GM12878 (cell line): ENCODE measurements around the gene CLSTN2. TPM values are rescaled to one million over a fixed set of nuclear protein-coding genes. Genes with fewer than 3 reads are reported as not detected.

Source experiments
- ATAC-seq: fragments of 200-7000 bp; cut with Tn5 transposase; 3 replicates; pipeline ENCODE4 v1.9.1; 2020; ENCODE audit warnings: mild to moderate bottlenecking, moderate library complexity
- BruUV-seq: library from RNA; stranded (reverse); fragments of 400-500 nt; replicated peaks from 2 replicates; lab custom pipeline; 2021; lab: Mats Ljungman, UMichigan
- CTCF ChIA-PET: fragments of 300-600 bp; sonication (Branson Sonifier 250); formaldehyde crosslinking; extraction: SDS; loops from one replicate; lab custom pipeline; 2021; ENCODE audit warnings: inconsistent platforms; lab: Yijun Ruan, JAX
- POLR2A ChIA-PET: fragments of 350-600 bp; formaldehyde crosslinking; extraction: SDS; loops from one replicate; lab custom pipeline; 2021; ENCODE audit warnings: inconsistent platforms; lab: Charles Lee
- RAD21 ChIA-PET: fragments of 300-600 bp; sonication (Branson Sonifier 250); formaldehyde crosslinking; loops from one replicate; lab custom pipeline; 2023; ENCODE audit warnings: antibody characterized with exemption; ENCODE audit not compliant: unreplicated experiment; lab: Charles Lee
- SMC1A ChIA-PET: fragments of 300-600 bp; sonication (Branson Sonifier 250); formaldehyde crosslinking; loops from one replicate; lab custom pipeline; 2023; ENCODE audit not compliant: unreplicated experiment, uncharacterized antibody; lab: Charles Lee
- DNase-seq: peaks from one replicate; pipeline ENCODE4 v3.0.0-alpha.2; 2011; ENCODE audit warnings: low read depth, low spot score
- FAIRE-seq: peaks from 3 replicates; lab custom pipeline; 2011; peaks lifted over from hg19 to GRCh38; lab: Jason Lieb, UNC
- H2AFZ ChIP-seq: 2 replicates; pipeline ENCODE4 v1.6.0; 2011; ENCODE audit warnings: low read depth, low read length, control low read depth; ENCODE audit not compliant: control insufficient read depth
- H3K27ac ChIP-seq: 2 replicates; pipeline ENCODE4 v1.5.1; 2011; ENCODE audit warnings: control low read depth; ENCODE audit not compliant: control insufficient read depth, insufficient read depth
- H3K27me3 ChIP-seq, 2 experiments: replicated peaks in 1 of 2; 2 replicates each; pipeline versions ENCODE4 v1.6.0 to v1.6.1; 2011; ENCODE audit warnings: low read length in 1 of 2; ENCODE audit not compliant: control insufficient read depth in 2 of 2, insufficient read depth in 2 of 2
- H3K36me3 ChIP-seq, 2 experiments: 2 replicates each; pipeline ENCODE4 v1.5.1; 2011; ENCODE audit warnings: low read length in 1 of 2; ENCODE audit not compliant: control insufficient read depth in 2 of 2, insufficient read depth in 2 of 2
- H3K4me1 ChIP-seq: 2 replicates; pipeline ENCODE4 v1.6.1; 2011; ENCODE audit warnings: mild to moderate bottlenecking, low read length, moderate library complexity, mixed read lengths; ENCODE audit not compliant: control insufficient read depth, insufficient read depth
- H3K4me2 ChIP-seq: 2 replicates; pipeline ENCODE4 v1.6.0; 2011; ENCODE audit warnings: control low read depth; ENCODE audit not compliant: control insufficient read depth, insufficient read depth
- H3K4me3 ChIP-seq: fragments of 200-600 bp; sonication (generic); 2 replicates; pipeline ENCODE4 v1.5.1; 2016
- H3K79me2 ChIP-seq: 2 replicates; pipeline ENCODE4 v1.6.0; 2011; ENCODE audit warnings: low read length; ENCODE audit not compliant: control insufficient read depth, insufficient read depth
- H3K9ac ChIP-seq: 2 replicates; pipeline ENCODE4 v1.8.0; 2011; ENCODE audit warnings: low read length, control low read depth, mixed read lengths; ENCODE audit not compliant: control insufficient read depth, insufficient read depth
- H3K9me3 ChIP-seq: replicated peaks from 3 replicates; pipeline ENCODE4 v1.5.1; 2011; ENCODE audit warnings: mild to moderate bottlenecking, low read length; ENCODE audit not compliant: control insufficient read depth, insufficient read depth
- H4K20me1 ChIP-seq: 2 replicates; pipeline ENCODE4 v1.6.0; 2011; ENCODE audit not compliant: control insufficient read depth, insufficient read depth
- ATF3 ChIP-seq: IDR thresholded peaks from 2 replicates; pipeline ENCODE4 v1.6.1; 2011; ENCODE audit warnings: low read depth, mild to moderate bottlenecking, low read length, moderate library complexity, borderline replicate concordance; ENCODE audit errors: extremely low read depth
- CHD4 ChIP-seq: fragments of 200-600 bp; sonication (generic); IDR thresholded peaks from 2 replicates; pipeline ENCODE4 v1.6.1; 2016; ENCODE audit warnings: mild to moderate bottlenecking
- EGR1 ChIP-seq, 2 experiments: IDR thresholded peaks; 1 replicate in 1 of 2; 2 replicates in 1 of 2; pipeline ENCODE4 v1.6.1; 2011 to 2012; ENCODE audit warnings: low read depth in 2 of 2, low read length in 2 of 2, borderline replicate concordance in 1 of 2, mild to moderate bottlenecking in 1 of 2, moderate library complexity in 1 of 2
- EZH2 ChIP-seq: IDR thresholded peaks from 2 replicates; pipeline ENCODE4 v1.6.1; 2012; ENCODE audit warnings: low read depth, mild to moderate bottlenecking, control low read depth, inconsistent platforms, low read length, borderline replicate concordance; ENCODE audit not compliant: control insufficient read depth
- NR2C1 ChIP-seq: fragments of 450-650 bp; IDR thresholded peaks from 2 replicates; pipeline ENCODE4 v1.6.1; 2017; ENCODE audit warnings: antibody characterized with exemption, mild to moderate bottlenecking, moderate library complexity
- NR2F1 ChIP-seq: fragments of 450-650 bp; conservative IDR thresholded peaks from 2 replicates; pipeline ENCODE4 v1.6.1; 2017; ENCODE audit warnings: mild to moderate bottlenecking
- NRF1 ChIP-seq: conservative IDR thresholded peaks from 2 replicates; pipeline ENCODE4 v1.6.1; 2011; ENCODE audit warnings: mild to moderate bottlenecking, low read depth, low read length, improper control_type of control experiment
- POLR2AphosphoS2 ChIP-seq: IDR thresholded peaks from 2 replicates; pipeline ENCODE4 v1.6.1; 2011; ENCODE audit warnings: low read depth, mild to moderate bottlenecking, low read length, improper control_type of control experiment, moderate library complexity
- RB1 ChIP-seq: fragments of 450-650 bp; formaldehyde crosslinking; IDR thresholded peaks from 2 replicates; pipeline ENCODE4 v1.6.1; 2017; ENCODE audit warnings: mild to moderate bottlenecking, borderline replicate concordance
- RBBP5 ChIP-seq: fragments of 200-600 bp; sonication (generic); conservative IDR thresholded peaks from 2 replicates; pipeline ENCODE4 v1.6.1; 2016
- RCOR1 ChIP-seq: conservative IDR thresholded peaks from 2 replicates; pipeline ENCODE4 v1.6.1; 2012; ENCODE audit warnings: low read depth, low read length, improper control_type of control experiment
- WRNIP1 ChIP-seq: IDR thresholded peaks from 2 replicates; pipeline ENCODE4 v1.6.1; 2011; ENCODE audit warnings: low read depth, low read length, improper control_type of control experiment, borderline replicate concordance
- YY1 ChIP-seq: IDR thresholded peaks from 2 replicates; pipeline ENCODE4 v1.6.1; 2011; ENCODE audit warnings: low read depth, mild to moderate bottlenecking, low read length
- ZNF274 ChIP-seq: IDR thresholded peaks from one replicate; pipeline ENCODE4 v1.8.0; 2011; ENCODE audit not compliant: insufficient read length, insufficient read depth
- whole genome bisulfite sequencing: methylation state at CpG from one replicate; pipeline ENCODE4 v1.1.6; 2016; ENCODE audit warnings: low lambda C conversion rate; ENCODE audit not compliant: insufficient replicate concordance, insufficient coverage; ENCODE audit errors: missing lambda C conversion rate; 5-methylcytosine and 5-hydroxymethylcytosine counted together
- in situ Hi-C: fragments of 300-500 bp; cut with MboI; formaldehyde crosslinking; loops from 9 replicates; pipeline ENCODE4 v1.14.3; 2018; ENCODE audit warnings: mixed read lengths
- intact Hi-C: fragments of 100-400 bp; cut with micrococcal nuclease; formaldehyde crosslinking; loops from one replicate; pipeline ENCODE4 v1.14.2; 2022; ENCODE audit not compliant: unreplicated experiment
- polyA plus RNA-seq, 11 experiments: library from polyadenylated mRNA; depleted of rRNA in 4 of 11; unstranded in 6 of 11; stranded (reverse) in 5 of 11; fragments of >200 nt; fragmentation: Nextera tagmentation in 4 of 11; fragmentation: Illumina TruSeq in 1 of 11; extraction: Ambion mirVana in 4 of 11; extraction: Trizol in 1 of 11; gene quantifications; 1 replicate in 1 of 11; 2 replicates in 10 of 11; pipeline versions ENCODE4 v1.2.1 to v1.2.3, GENCODE V29; 2011 to 2016; ENCODE audit warnings: inconsistent platforms in 2 of 11, missing spikeins in 2 of 11, low read depth in 1 of 11
- total RNA-seq, 4 experiments: library from RNA; depleted of rRNA in 3 of 4; stranded (reverse); fragments of >200 nt in 3 of 4; fragmentation: Illumina TruSeq in 1 of 4; extraction: Trizol in 1 of 4; gene quantifications; 2 replicates each; pipeline versions ENCODE4 v1.2.1 to v1.2.3, GENCODE V29; 2013 to 2021

Gene CLSTN2
- total and polyA plus RNA-seq, 10 of the 15 experiments (the other 5 are each of a cell fraction or from before 2014, with no cell fraction given): under 0.01 to 0.10 (median under 0.01) TPM; not detected in 5

GRCh38 chr3:140290105-140290504, 355.1 kb downstream of the CLSTN2 start:
- no peaks in the 10 kb centered on the region for H3K4me1 ChIP-seq
- no peak overlapping the region for H3K27ac ChIP-seq
- intact Hi-C loops: no loop called here
- H3K4me3 ChIP-seq: no peak overlapping the region
- ATAC-seq: no peak
- in situ Hi-C loops: no loop called here
- no peak for DNase-seq
- 3% methylated on average over 2 of the region's 2 CpGs for WGBS
- no peaks in the 10 kb centered on the region for H3K36me3 ChIP-seq
- H3K9ac ChIP-seq: no peak overlapping the region
- ChIA-PET RAD21 (no interaction called here), SMC1A (no interaction called here), POLR2A (no interaction called here), CTCF (no interaction called here)
- H3K79me2 ChIP-seq: no peaks in the 10 kb centered on the region
- TF ChIP-seq NRF1 (no peak), ZNF274 (no peak), NR2F1 (no peak), WRNIP1 (no peak), CHD4 (no peak), POLR2AphosphoS2 (no peak), RB1 (no peak), EZH2 (no peak), YY1 (no peak), RCOR1 (no peak), RBBP5 (no peak), NR2C1 (no peak), ATF3 (no peak), EGR1 (IDR thresholded peaks at IDR 0.05; ENCODE audit: borderline replicate concordance in 1 of 2, low read depth in 2 of 2, low read length in 2 of 2) (no peak)
- peaks cover 0 to 6% of the 10 kb centered on the region in 2 experiments; a peak in 1 of 4 replicates for H3K27me3 ChIP-seq
- H2AFZ ChIP-seq: no peak overlapping the region
- no peak for FAIRE-seq
- H3K4me2 ChIP-seq: no peak overlapping the region
- H3K9me3 ChIP-seq: no peaks in the 10 kb centered on the region
- no peaks in the 10 kb centered on the region for H4K20me1 ChIP-seq
- BruUV-seq: no TSS peak
